DMS53 (cell line): Measurements from ENCODE around the gene WFDC10A.
A peak's percentile ranks its signal among the peaks of the same experiment; 100 is the strongest.
"Not testable (repeated sequence)": the region's sequence is repeated elsewhere in the genome, so short reads cannot be mapped to it uniquely, and the experiment has no call there.

ENCODE experiments used
- DNase-seq: peaks from one replicate; lab custom pipeline; 2025; lab: John Stamatoyannopoulos, UW

Gene WFDC10A

DNA sequence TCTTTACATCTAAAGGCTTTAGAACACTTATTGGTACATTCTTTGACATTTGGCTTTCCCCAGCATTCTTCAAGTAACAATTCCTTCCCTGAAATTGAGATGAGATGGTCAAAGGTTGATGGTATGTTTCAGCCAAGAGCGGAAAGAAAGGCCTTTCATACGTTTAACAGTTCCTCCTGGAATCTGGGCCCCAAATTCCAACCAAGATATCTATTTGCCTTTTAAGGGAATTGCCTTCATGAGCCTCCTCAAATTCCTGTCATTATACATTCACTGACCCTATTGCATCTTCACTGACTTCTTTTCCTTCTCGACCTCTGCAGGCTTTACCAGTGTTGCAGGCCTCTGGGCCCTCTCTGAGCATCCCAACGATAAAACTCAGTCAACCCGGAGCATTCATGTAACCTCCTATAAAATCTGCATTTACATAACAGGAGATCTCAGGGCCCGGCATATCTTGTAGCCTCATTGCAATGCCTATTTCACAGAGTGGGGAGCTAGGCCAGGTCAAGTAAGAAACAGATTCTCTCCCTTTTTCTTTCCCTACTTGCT, 19.8 kb downstream of the WFDC10A start:
- no peak for DNase-seq

GRCh38 chr20:45651726-45652125, 22.2 kb downstream of the WFDC10A start:
- peak; percentile 85 for DNase-seq

DNA sequence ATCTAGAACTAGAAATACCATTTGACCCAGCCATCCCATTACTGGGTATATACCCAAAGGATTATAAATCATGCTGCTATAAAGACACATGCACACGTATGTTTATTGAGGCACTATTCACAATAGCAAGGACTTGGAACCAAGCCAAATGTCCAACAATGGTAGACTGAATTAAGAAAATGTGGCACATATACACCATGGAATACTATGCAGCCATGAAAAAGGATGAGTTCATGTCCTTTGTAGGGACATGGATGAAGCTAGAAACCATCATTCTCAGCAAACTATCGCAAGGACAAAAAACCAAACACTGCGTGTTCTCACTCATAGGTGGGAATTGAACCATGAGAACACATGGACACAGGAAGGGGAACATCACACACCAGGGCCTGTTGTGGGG, 27.5 kb downstream of the WFDC10A start:
- not testable (repeated sequence) for DNase-seq

GRCh38 chr20:45670139-45670538, 40.6 kb downstream of the WFDC10A start, which contains the start of gene WFDC11:
Gene WFDC11, minus strand, starts transcription at chr20:45670239. Its CDS starts 19,639 bp downstream, at chr20:45650600.
- no peak for DNase-seq

GRCh38 chr20:45672765-45673164, 43.2 kb downstream of the WFDC10A start:
- no peak for DNase-seq

DNA sequence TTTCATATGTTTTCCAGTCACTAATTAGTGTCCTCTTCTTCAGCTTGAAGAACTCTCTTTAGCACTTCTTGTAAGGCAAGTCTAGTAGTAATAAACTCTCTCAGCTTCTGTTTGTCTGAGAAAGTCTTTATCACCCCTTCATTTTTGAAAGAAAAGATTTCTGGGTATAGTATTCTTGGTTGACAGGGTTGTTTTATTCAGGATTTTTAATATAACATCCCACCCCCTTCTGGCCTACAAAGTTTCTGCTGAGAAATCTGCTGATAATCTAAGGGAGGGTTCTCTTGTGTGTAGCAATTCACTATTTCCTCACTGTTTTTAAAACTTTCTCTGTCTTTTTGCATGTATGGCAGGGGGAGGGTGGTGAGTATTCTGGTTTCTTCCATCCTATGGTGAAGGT, 50.1 kb downstream of the WFDC10A start:
- no peak for DNase-seq
